Thyroid gland (tissue), 4 donors: ENCODE data around the gene NIPAL3.

Experiments
- CTCF ChIP-seq, 6 experiments: fragments of 200-600 bp in 3 of 6; fragments of 450-650 bp in 3 of 6; sonication (generic) in 3 of 6; IDR thresholded peaks; one replicate each; pipeline ENCODE4 v1.5.1; 2016 to 2019; ENCODE audit warnings: antibody characterized with exemption in 6 of 6, mild to moderate bottlenecking in 2 of 6, inconsistent platforms in 1 of 6, moderate library complexity in 1 of 6
- POLR2A ChIP-seq, 2 donors: fragments of 450-650 bp; IDR thresholded peaks; one replicate each; pipeline ENCODE4 v1.6.1; 2017; ENCODE audit warnings: antibody characterized with exemption in 2 of 2, mild to moderate bottlenecking in 2 of 2, moderate library complexity in 1 of 2

GRCh38 chr1:24441996-24442668, 26.5 kb downstream of the NIPAL3 start:
- TF ChIP-seq CTCF (IDR thresholded peaks at IDR 0.05): no peak
- TF ChIP-seq POLR2A (IDR thresholded peaks at IDR 0.05): no peak
